Metanephros (tissue), 1 donor: Measurements from ENCODE around the gene SMR3A. TPM values are rescaled to one million over a fixed set of nuclear protein-coding genes. Genes with fewer than 3 reads are reported as not detected.

Source experiments
- total RNA-seq: library from RNA; depleted of rRNA; stranded (reverse); fragments of >200 nt; gene quantifications from one replicate; pipeline ENCODE4 v1.2.3, GENCODE V29; 2014

Gene SMR3A
- total RNA-seq, result not detected

DNA sequence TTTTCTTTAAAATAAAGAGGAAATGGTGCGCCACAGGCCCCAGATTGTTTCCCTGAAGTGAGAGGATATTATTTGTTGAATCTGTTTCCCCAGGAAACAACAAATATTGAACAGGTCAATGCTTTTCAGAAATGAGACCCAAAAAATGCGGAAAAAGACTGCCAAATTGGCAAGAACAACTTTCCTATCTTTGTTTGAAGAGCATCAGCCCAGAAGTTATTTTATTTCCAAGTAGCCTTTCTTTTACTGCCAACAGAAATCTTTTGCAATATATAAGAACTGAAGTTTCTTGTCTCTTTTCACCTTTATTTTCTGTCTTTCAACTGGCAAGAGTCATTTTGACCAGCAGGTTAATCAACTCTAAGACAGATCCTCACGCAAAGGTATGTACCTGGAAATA lies at the start of gene SMR3A:
Gene SMR3A (plus strand): TSS at position 301 of the 400 bp plus-strand sequence. CDS start 1,356 bp downstream, outside the sequence.

DNA sequence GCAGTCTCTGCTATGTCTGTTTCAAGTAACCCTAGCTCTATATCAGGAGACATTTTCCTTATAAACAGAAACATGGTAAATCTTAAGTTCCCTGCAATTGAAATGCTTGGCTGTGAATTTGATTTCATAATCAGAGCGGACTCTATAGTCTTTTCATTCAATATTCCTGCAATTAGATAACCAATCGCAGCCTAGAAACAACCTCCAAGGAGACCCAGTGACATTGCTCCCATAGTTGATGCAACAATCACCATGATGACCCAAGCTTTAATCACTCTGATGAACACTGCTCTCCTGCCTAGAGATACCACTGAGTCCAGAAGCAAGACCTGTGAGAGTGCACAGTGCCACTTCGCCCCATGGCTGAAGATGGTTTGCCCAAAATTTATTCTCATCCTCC lies 25.9 kb upstream of the SMR3A start, which contains the start of gene CABS1:
Gene CABS1 (plus strand): TSS at position 301 of the 400 bp plus-strand sequence. CDS start 59 bp downstream, at position 360.

DNA sequence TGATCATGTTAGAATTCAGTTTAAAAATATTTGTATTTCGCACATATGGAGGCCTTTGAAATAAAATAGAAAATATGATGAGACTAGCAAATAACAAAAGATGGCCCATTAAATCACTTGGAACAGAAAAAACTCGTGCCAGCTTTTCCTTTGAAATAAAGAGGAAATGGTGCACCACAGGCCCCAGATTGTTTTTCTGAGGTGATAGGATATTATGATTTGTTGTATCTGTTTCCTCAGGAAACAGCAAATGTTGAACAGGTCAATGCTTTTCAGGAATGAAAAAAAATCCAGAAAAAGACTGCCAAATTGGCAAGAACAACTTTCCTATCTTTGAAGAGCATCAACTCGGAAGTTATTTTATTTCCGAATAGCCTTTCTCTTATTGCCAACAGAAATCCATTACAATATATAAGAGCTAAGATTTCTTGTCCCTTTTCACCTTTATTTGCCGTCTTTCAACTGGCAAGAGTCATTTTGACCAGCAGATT lies 22.2 kb downstream of the SMR3A start, which contains the start of gene SMR3B:
Gene SMR3B (plus strand): TSS at position 441 of the 491 bp plus-strand sequence. CDS start 1,380 bp downstream, outside the sequence.

DNA sequence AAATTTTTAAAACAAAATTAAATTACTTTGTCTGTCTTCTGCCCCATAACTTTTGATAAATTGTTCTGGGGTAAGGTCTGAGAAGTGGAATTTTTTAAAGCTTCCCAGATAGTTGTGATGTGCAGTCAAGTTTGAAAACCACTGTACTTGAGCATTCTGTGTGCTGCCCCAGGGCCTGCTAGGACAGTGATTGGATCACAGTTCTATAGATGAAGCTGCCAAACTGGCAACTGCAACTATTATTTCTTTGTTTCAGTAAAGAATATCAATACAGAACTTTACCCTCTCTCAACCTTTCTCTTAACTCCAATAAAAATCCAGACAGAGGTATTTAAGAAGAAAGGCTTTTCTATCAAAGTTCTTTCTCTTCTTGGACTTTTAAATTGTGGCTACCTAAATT lies 37.0 kb downstream of the SMR3A start, which contains the start of gene OPRPN:
Gene OPRPN (plus strand): TSS at position 361 of the 400 bp plus-strand sequence. CDS start 1,346 bp downstream, outside the sequence.

Other genes starting within 250 kb of the SMR3A start
- gene PRR27, start 206.5 kb upstream of the SMR3A start, total RNA-seq, result not detected
- 0.29 TPM for gene ODAM, start 165.0 kb upstream of the SMR3A start, total RNA-seq
- gene FDCSP, start 134.6 kb upstream of the SMR3A start, total RNA-seq, result 0.82 TPM
- not detected for gene CSN3, start 118.2 kb upstream of the SMR3A start, total RNA-seq
- gene CABS1, start 25.8 kb upstream of the SMR3A start, total RNA-seq, result not detected
- gene SMR3B, start 22.4 kb downstream of the SMR3A start, total RNA-seq, result not detected
- gene OPRPN, start 37.2 kb downstream of the SMR3A start, total RNA-seq, result not detected
- not detected for gene MUC7, start 111.4 kb downstream of the SMR3A start, total RNA-seq
- gene AMTN, start 157.8 kb downstream of the SMR3A start, total RNA-seq, result not detected
- gene AMBN, start 231.5 kb downstream of the SMR3A start, total RNA-seq, result 0.47 TPM